GM23338 (cell line): ENCODE results near the gene CCDC91. TPM values are rescaled to one million over a fixed set of nuclear protein-coding genes. Genes with fewer than 3 reads are reported as not detected.

Experiments used
- ATAC-seq: fragments of 200-7000 bp; cut with Tn5 transposase; 3 replicates; pipeline ENCODE4 v1.9.1; 2020
- DNase-seq: peaks from one replicate; pipeline ENCODE4 v3.0.0-alpha.2; 2015; ENCODE audit warnings: low spot score
- H2AFZ ChIP-seq: fragments of 200-600 bp; sonication (generic); 2 replicates; pipeline ENCODE4 v1.8.0; 2016; ENCODE audit warnings: antibody characterized with exemption, mild to moderate bottlenecking, moderate library complexity
- H3F3A ChIP-seq: fragments of 200-600 bp; sonication (generic); replicated peaks from 2 replicates; pipeline ENCODE4 v1.8.0; 2017; ENCODE audit warnings: antibody characterized with exemption, mixed run types, low read depth
- H3K27ac ChIP-seq: fragments of 200-600 bp; sonication (generic); 2 replicates; pipeline ENCODE4 v1.6.1; 2016; ENCODE audit warnings: low read depth
- H3K27me3 ChIP-seq: fragments of 200-600 bp; sonication (generic); 2 replicates; pipeline ENCODE4 v1.8.0; 2016; ENCODE audit warnings: mild to moderate bottlenecking, mixed run types, moderate library complexity; ENCODE audit not compliant: insufficient read depth
- H3K36me3 ChIP-seq: fragments of 200-600 bp; sonication (generic); 2 replicates; pipeline ENCODE4 v1.8.0; 2016; ENCODE audit warnings: mild to moderate bottlenecking; ENCODE audit not compliant: insufficient read depth
- H3K4me1 ChIP-seq: fragments of 200-600 bp; sonication (generic); 2 replicates; pipeline ENCODE4 v1.8.0; 2016; ENCODE audit warnings: mild to moderate bottlenecking, moderate library complexity; ENCODE audit not compliant: insufficient read depth
- H3K4me2 ChIP-seq: fragments of 200-600 bp; sonication (generic); 2 replicates; pipeline ENCODE4 v1.7.1; 2017; ENCODE audit warnings: mixed run types
- H3K4me3 ChIP-seq: fragments of 200-600 bp; sonication (generic); 2 replicates; pipeline ENCODE4 v1.6.1; 2016; ENCODE audit warnings: mixed run types
- H3K79me2 ChIP-seq: fragments of 200-600 bp; sonication (generic); replicated peaks from 2 replicates; pipeline ENCODE4 v1.8.0; 2017; ENCODE audit warnings: mild to moderate bottlenecking; ENCODE audit not compliant: insufficient read depth
- H3K9me2 ChIP-seq: fragments of 200-600 bp; sonication (generic); 2 replicates; pipeline ENCODE4 v1.8.0; 2017; ENCODE audit not compliant: insufficient read depth
- H4K20me1 ChIP-seq: fragments of 200-600 bp; sonication (generic); replicated peaks from 2 replicates; pipeline ENCODE4 v1.8.0; 2017; ENCODE audit warnings: mild to moderate bottlenecking; ENCODE audit not compliant: insufficient read depth
- H3K27ac Mint-ChIP-seq: 2 replicates; pipeline ENCODE4 v1.8.0; 2020; ENCODE audit warnings: inconsistent platforms, mild to moderate bottlenecking, moderate library complexity, mixed read lengths
- H3K27me3 Mint-ChIP-seq: 3 replicates; pipeline ENCODE4 v1.8.0; 2022; ENCODE audit warnings: low read depth, mild to moderate bottlenecking, moderate library complexity, mixed read lengths, inconsistent platforms; ENCODE audit not compliant: insufficient read depth, poor library complexity
- H3K36me3 Mint-ChIP-seq: 3 replicates; pipeline ENCODE4 v1.8.0; 2021; ENCODE audit warnings: low read depth, mild to moderate bottlenecking, inconsistent platforms, moderate library complexity, mixed read lengths
- H3K4me1 Mint-ChIP-seq: 3 replicates; pipeline ENCODE4 v1.8.0; 2020; ENCODE audit warnings: mild to moderate bottlenecking, inconsistent platforms, mixed read lengths
- H3K4me3 Mint-ChIP-seq: 3 replicates; pipeline ENCODE4 v1.8.0; 2021; ENCODE audit warnings: moderate library complexity, mild to moderate bottlenecking, inconsistent platforms, mixed read lengths
- H3K9me3 Mint-ChIP-seq: 3 replicates; pipeline ENCODE4 v1.8.0; 2020; ENCODE audit warnings: moderate library complexity, mild to moderate bottlenecking, inconsistent platforms, mixed read lengths
- CREB1 ChIP-seq: fragments of 250-450 bp; sonication (Bioruptor Pico); IDR thresholded peaks from 2 replicates; pipeline ENCODE4 v1.5.0; 2020; ENCODE audit warnings: low read depth, mild to moderate bottlenecking, moderate library complexity
- EZH2 ChIP-seq: fragments of 200-600 bp; sonication (generic); IDR thresholded peaks from one replicate; pipeline ENCODE4 v1.8.0; 2017; ENCODE audit warnings: antibody characterized with exemption, mild to moderate bottlenecking, low read depth; ENCODE audit not compliant: unreplicated experiment
- EZH2phosphoT487 ChIP-seq: fragments of 200-600 bp; sonication (generic); IDR thresholded peaks from one replicate; pipeline ENCODE4 v1.8.1; 2018; ENCODE audit warnings: antibody characterized with exemption; ENCODE audit not compliant: unreplicated experiment
- JUNB ChIP-seq: IDR thresholded peaks from one replicate; pipeline ENCODE4 v1.6.1; 2016; ENCODE audit warnings: antibody characterized with exemption; ENCODE audit not compliant: unreplicated experiment
- NANOG ChIP-seq: IDR thresholded peaks from 2 replicates; pipeline ENCODE4 v1.6.1; 2016; ENCODE audit warnings: antibody characterized with exemption, borderline replicate concordance
- POLR2AphosphoS5 ChIP-seq: IDR thresholded peaks from 2 replicates; pipeline ENCODE4 v1.6.1; 2016; ENCODE audit warnings: antibody characterized with exemption, low read depth
- STAT1 ChIP-seq: IDR thresholded peaks from one replicate; pipeline ENCODE4 v1.6.1; 2016; ENCODE audit warnings: antibody characterized with exemption; ENCODE audit not compliant: unreplicated experiment
- ZNF114 ChIP-seq: fragments of 250-450 bp; sonication (Bioruptor Pico); IDR thresholded peaks from 2 replicates; pipeline ENCODE4 v1.5.0; 2020; ENCODE audit warnings: mild to moderate bottlenecking, moderate library complexity
- ZNF331 ChIP-seq: fragments of 250-450 bp; sonication (Bioruptor Pico); IDR thresholded peaks from 2 replicates; pipeline ENCODE4 v1.5.0; 2020; ENCODE audit warnings: low read depth, mild to moderate bottlenecking, moderate library complexity
- polyA plus RNA-seq: library from polyadenylated mRNA; unstranded; fragments of >200 nt; fragmentation: Nextera tagmentation; extraction: Ambion mirVana; gene quantifications from 2 replicates; pipeline ENCODE4 v1.2.1, GENCODE V29; 2016
- total RNA-seq: library from RNA; depleted of rRNA; stranded (reverse); fragments of >200 nt; shearing (Covaris generic); gene quantifications from 2 replicates; pipeline ENCODE4 v1.2.3, GENCODE V29; 2014
- TF ChIP-seq, protein P1 (sequence below): IDR thresholded peaks from one replicate; pipeline ENCODE4 v1.6.1; 2018; ENCODE audit warnings: antibody characterized with exemption; ENCODE audit not compliant: unreplicated experiment
- TF ChIP-seq, protein P2 (sequence below), 2 experiments: fragments of 200-600 bp in 1 of 2; sonication (generic) in 1 of 2; conservative IDR thresholded peaks; 2 replicates each; pipeline versions ENCODE4 v1.5.1 to v1.6.1; 2016 to 2017; ENCODE audit warnings: antibody characterized with exemption in 2 of 2, low read depth in 2 of 2, mild to moderate bottlenecking in 2 of 2, moderate library complexity in 1 of 2
- TF ChIP-seq, protein P3 (sequence below): IDR thresholded peaks from 2 replicates; pipeline ENCODE4 v1.6.1; 2016; ENCODE audit warnings: antibody characterized with exemption
- TF ChIP-seq, protein P4 (sequence below): fragments of 250-450 bp; sonication (Bioruptor Pico); IDR thresholded peaks from 2 replicates; pipeline ENCODE4 v1.5.0; 2020; ENCODE audit warnings: mild to moderate bottlenecking, moderate library complexity

Gene CCDC91
- total and polyA plus RNA-seq, 2 experiments from 2014 or later = 24.7 to 48.7 TPM

DNA sequence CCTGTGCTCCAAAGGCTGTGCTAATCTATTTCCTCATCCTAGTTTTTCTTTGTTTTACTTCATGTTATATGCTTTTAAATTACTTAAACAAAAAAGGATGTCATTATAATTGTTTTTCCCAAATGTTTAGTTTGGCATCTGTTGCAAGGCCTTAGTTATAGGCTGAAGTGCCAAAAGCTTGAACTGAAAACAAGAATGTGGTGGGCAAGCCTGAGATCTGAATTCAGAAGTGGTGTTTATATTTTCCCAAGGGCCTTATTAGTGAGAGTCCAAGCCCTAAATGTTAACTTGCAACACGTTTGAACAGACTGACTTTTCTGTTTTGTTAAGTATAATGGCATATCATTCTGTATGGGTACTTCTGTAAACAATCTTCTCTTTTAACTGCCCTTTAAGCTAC lies 326.8 kb downstream of the CCDC91 start:
- no peak overlapping the region for H3K4me3 ChIP-seq
- 0 out of 2 replicates have a peak, but pooled peaks cover 3% of the 10 kb centered on the region for H3K79me2 ChIP-seq
- no peaks in the 10 kb centered on the region for H3K36me3 ChIP-seq
- H3K36me3 Mint-ChIP-seq = peaks cover 30% of the 10 kb centered on the region; the same call in 2 of the 3 replicates
- H3K4me3 Mint-ChIP-seq = no peak overlapping the region
- no peaks in the 10 kb centered on the region for H3K4me1 Mint-ChIP-seq
- no peaks in the 10 kb centered on the region for H4K20me1 ChIP-seq
- H3K27me3 ChIP-seq = no peaks in the 10 kb centered on the region
- no peaks in the 10 kb centered on the region for H3F3A ChIP-seq
- no peak overlapping the region for H3K4me2 ChIP-seq
- no peak for ATAC-seq
- H3K9me3 Mint-ChIP-seq = peaks cover 28% of the 10 kb centered on the region
- 0 out of 2 replicates have a peak, but pooled peaks cover 4% of the 10 kb centered on the region for H3K9me2 ChIP-seq
- no peak for DNase-seq
- H3K27ac Mint-ChIP-seq = no peak overlapping the region
- H3K27me3 Mint-ChIP-seq = peaks cover 3% of the 10 kb centered on the region
- no peaks in the 10 kb centered on the region for H3K4me1 ChIP-seq
- no peak overlapping the region for H3K27ac ChIP-seq
- TF ChIP-seq STAT1 (no peak), CREB1 (CRISPR knock-in tag) (no peak), JUNB (no peak), POLR2AphosphoS5 (no peak), EZH2 (no peak), NANOG (no peak), EZH2phosphoT487 (no peak), ZNF114 (CRISPR knock-in tag) (no peak), ZNF331 (CRISPR knock-in tag) (no peak)
- TF ChIP-seq, protein P1, sequence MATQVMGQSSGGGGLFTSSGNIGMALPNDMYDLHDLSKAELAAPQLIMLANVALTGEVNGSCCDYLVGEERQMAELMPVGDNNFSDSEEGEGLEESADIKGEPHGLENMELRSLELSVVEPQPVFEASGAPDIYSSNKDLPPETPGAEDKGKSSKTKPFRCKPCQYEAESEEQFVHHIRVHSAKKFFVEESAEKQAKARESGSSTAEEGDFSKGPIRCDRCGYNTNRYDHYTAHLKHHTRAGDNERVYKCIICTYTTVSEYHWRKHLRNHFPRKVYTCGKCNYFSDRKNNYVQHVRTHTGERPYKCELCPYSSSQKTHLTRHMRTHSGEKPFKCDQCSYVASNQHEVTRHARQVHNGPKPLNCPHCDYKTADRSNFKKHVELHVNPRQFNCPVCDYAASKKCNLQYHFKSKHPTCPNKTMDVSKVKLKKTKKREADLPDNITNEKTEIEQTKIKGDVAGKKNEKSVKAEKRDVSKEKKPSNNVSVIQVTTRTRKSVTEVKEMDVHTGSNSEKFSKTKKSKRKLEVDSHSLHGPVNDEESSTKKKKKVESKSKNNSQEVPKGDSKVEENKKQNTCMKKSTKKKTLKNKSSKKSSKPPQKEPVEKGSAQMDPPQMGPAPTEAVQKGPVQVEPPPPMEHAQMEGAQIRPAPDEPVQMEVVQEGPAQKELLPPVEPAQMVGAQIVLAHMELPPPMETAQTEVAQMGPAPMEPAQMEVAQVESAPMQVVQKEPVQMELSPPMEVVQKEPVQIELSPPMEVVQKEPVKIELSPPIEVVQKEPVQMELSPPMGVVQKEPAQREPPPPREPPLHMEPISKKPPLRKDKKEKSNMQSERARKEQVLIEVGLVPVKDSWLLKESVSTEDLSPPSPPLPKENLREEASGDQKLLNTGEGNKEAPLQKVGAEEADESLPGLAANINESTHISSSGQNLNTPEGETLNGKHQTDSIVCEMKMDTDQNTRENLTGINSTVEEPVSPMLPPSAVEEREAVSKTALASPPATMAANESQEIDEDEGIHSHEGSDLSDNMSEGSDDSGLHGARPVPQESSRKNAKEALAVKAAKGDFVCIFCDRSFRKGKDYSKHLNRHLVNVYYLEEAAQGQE = no peak
- TF ChIP-seq, protein P2, sequence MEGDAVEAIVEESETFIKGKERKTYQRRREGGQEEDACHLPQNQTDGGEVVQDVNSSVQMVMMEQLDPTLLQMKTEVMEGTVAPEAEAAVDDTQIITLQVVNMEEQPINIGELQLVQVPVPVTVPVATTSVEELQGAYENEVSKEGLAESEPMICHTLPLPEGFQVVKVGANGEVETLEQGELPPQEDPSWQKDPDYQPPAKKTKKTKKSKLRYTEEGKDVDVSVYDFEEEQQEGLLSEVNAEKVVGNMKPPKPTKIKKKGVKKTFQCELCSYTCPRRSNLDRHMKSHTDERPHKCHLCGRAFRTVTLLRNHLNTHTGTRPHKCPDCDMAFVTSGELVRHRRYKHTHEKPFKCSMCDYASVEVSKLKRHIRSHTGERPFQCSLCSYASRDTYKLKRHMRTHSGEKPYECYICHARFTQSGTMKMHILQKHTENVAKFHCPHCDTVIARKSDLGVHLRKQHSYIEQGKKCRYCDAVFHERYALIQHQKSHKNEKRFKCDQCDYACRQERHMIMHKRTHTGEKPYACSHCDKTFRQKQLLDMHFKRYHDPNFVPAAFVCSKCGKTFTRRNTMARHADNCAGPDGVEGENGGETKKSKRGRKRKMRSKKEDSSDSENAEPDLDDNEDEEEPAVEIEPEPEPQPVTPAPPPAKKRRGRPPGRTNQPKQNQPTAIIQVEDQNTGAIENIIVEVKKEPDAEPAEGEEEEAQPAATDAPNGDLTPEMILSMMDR (conservative IDR thresholded peaks at IDR 0.05; ENCODE audit: low read depth in 2 of 2) = no peak
- TF ChIP-seq, protein P3, sequence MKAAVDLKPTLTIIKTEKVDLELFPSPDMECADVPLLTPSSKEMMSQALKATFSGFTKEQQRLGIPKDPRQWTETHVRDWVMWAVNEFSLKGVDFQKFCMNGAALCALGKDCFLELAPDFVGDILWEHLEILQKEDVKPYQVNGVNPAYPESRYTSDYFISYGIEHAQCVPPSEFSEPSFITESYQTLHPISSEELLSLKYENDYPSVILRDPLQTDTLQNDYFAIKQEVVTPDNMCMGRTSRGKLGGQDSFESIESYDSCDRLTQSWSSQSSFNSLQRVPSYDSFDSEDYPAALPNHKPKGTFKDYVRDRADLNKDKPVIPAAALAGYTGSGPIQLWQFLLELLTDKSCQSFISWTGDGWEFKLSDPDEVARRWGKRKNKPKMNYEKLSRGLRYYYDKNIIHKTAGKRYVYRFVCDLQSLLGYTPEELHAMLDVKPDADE = no peak
- TF ChIP-seq, protein P4, sequence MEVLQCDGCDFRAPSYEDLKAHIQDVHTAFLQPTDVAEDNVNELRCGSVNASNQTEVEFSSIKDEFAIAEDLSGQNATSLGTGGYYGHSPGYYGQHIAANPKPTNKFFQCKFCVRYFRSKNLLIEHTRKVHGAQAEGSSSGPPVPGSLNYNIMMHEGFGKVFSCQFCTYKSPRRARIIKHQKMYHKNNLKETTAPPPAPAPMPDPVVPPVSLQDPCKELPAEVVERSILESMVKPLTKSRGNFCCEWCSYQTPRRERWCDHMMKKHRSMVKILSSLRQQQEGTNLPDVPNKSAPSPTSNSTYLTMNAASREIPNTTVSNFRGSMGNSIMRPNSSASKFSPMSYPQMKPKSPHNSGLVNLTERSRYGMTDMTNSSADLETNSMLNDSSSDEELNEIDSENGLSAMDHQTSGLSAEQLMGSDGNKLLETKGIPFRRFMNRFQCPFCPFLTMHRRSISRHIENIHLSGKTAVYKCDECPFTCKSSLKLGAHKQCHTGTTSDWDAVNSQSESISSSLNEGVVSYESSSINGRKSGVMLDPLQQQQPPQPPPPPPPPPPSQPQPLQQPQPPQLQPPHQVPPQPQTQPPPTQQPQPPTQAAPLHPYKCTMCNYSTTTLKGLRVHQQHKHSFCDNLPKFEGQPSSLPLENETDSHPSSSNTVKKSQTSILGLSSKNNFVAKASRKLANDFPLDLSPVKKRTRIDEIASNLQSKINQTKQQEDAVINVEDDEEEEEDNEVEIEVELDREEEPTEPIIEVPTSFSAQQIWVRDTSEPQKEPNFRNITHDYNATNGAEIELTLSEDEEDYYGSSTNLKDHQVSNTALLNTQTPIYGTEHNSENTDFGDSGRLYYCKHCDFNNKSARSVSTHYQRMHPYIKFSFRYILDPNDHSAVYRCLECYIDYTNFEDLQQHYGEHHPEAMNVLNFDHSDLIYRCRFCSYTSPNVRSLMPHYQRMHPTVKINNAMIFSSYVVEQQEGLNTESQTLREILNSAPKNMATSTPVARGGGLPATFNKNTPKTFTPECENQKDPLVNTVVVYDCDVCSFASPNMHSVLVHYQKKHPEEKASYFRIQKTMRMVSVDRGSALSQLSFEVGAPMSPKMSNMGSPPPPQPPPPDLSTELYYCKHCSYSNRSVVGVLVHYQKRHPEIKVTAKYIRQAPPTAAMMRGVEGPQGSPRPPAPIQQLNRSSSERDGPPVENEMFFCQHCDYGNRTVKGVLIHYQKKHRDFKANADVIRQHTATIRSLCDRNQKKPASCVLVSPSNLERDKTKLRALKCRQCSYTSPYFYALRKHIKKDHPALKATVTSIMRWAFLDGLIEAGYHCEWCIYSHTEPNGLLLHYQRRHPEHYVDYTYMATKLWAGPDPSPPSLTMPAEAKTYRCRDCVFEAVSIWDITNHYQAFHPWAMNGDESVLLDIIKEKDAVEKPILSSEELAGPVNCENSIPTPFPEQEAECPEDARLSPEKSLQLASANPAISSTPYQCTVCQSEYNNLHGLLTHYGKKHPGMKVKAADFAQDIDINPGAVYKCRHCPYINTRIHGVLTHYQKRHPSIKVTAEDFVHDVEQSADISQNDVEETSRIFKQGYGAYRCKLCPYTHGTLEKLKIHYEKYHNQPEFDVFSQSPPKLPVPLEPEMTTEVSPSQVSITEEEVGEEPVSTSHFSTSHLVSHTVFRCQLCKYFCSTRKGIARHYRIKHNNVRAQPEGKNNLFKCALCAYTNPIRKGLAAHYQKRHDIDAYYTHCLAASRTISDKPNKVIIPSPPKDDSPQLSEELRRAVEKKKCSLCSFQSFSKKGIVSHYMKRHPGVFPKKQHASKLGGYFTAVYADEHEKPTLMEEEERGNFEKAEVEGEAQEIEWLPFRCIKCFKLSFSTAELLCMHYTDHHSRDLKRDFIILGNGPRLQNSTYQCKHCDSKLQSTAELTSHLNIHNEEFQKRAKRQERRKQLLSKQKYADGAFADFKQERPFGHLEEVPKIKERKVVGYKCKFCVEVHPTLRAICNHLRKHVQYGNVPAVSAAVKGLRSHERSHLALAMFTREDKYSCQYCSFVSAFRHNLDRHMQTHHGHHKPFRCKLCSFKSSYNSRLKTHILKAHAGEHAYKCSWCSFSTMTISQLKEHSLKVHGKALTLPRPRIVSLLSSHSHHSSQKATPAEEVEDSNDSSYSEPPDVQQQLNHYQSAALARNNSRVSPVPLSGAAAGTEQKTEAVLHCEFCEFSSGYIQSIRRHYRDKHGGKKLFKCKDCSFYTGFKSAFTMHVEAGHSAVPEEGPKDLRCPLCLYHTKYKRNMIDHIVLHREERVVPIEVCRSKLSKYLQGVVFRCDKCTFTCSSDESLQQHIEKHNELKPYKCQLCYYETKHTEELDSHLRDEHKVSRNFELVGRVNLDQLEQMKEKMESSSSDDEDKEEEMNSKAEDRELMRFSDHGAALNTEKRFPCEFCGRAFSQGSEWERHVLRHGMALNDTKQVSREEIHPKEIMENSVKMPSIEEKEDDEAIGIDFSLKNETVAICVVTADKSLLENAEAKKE (CRISPR knock-in tag) = no peak
- H2AFZ ChIP-seq = no peak overlapping the region
